Hepatocyte (in vitro differentiated cells): ENCODE results near the gene TRPM2. TPM values are rescaled to one million over a fixed set of nuclear protein-coding genes. Genes with fewer than 3 reads are reported as not detected.
"Not testable (repeated sequence)": the region's sequence is repeated elsewhere in the genome, so short reads cannot be mapped to it uniquely, and the experiment has no call there.

Experiments used
- DNase-seq: peaks from one replicate; pipeline ENCODE4 v3.0.0-alpha.2; 2016; ENCODE audit warnings: low spot score
- H2AFZ ChIP-seq: fragments of 200-600 bp; sonication (generic); 2 replicates; pipeline ENCODE4 v1.6.0; 2016; ENCODE audit warnings: antibody characterized with exemption, mild to moderate bottlenecking
- H3K27ac ChIP-seq: fragments of 200-600 bp; sonication (generic); 2 replicates; pipeline ENCODE4 v1.5.1; 2016; ENCODE audit warnings: mild to moderate bottlenecking
- H3K27me3 ChIP-seq: fragments of 200-600 bp; sonication (generic); 2 replicates; pipeline ENCODE4 v1.6.1; 2016
- H3K36me3 ChIP-seq: fragments of 200-600 bp; sonication (generic); replicated peaks from 2 replicates; pipeline ENCODE4 v1.5.1; 2016; ENCODE audit warnings: low read depth; ENCODE audit not compliant: insufficient read depth
- H3K4me1 ChIP-seq: fragments of 200-600 bp; sonication (generic); 2 replicates; pipeline ENCODE4 v1.5.1; 2016; ENCODE audit warnings: mild to moderate bottlenecking, moderate library complexity; ENCODE audit not compliant: insufficient read depth
- H3K4me2 ChIP-seq: fragments of 200-600 bp; sonication (generic); 2 replicates; pipeline ENCODE4 v1.6.0; 2016
- H3K4me3 ChIP-seq: fragments of 200-600 bp; sonication (generic); 2 replicates; pipeline ENCODE4 v1.5.1; 2016; ENCODE audit warnings: mild to moderate bottlenecking
- H3K79me2 ChIP-seq: fragments of 200-600 bp; sonication (generic); 2 replicates; pipeline ENCODE4 v1.6.0; 2017; ENCODE audit warnings: mild to moderate bottlenecking
- H3K9me2 ChIP-seq: fragments of 200-600 bp; sonication (generic); replicated peaks from 2 replicates; pipeline ENCODE4 v1.6.0; 2017; ENCODE audit warnings: mild to moderate bottlenecking; ENCODE audit not compliant: insufficient read depth
- H3K9me3 ChIP-seq: fragments of 200-600 bp; sonication (generic); 2 replicates; pipeline ENCODE4 v1.5.1; 2016; ENCODE audit warnings: low read depth, mild to moderate bottlenecking
- H4K20me1 ChIP-seq: fragments of 200-600 bp; sonication (generic); 2 replicates; pipeline ENCODE4 v1.6.0; 2016; ENCODE audit warnings: mild to moderate bottlenecking; ENCODE audit not compliant: insufficient read depth, poor library complexity, severe bottlenecking
- CTCF ChIP-seq: fragments of 200-600 bp; sonication (generic); IDR thresholded peaks from 2 replicates; pipeline ENCODE4 v1.5.1; 2016; ENCODE audit warnings: antibody characterized with exemption, mild to moderate bottlenecking; ENCODE audit not compliant: poor library complexity
- EZH2 ChIP-seq: fragments of 200-600 bp; sonication (generic); IDR thresholded peaks from 2 replicates; pipeline ENCODE4 v1.6.1; 2016; ENCODE audit warnings: antibody characterized with exemption, mild to moderate bottlenecking, borderline replicate concordance
- EZH2phosphoT487 ChIP-seq: fragments of 200-600 bp; sonication (generic); IDR thresholded peaks from one replicate; pipeline ENCODE4 v1.6.1; 2018; ENCODE audit warnings: antibody characterized with exemption, mild to moderate bottlenecking, low read depth, moderate library complexity; ENCODE audit not compliant: unreplicated experiment, severe bottlenecking
- WGBS: methylation state at CpG from one replicate; pipeline ENCODE4 v1.1.6; 2016; ENCODE audit warnings: low lambda C conversion rate; ENCODE audit errors: missing lambda C conversion rate; 5-methylcytosine and 5-hydroxymethylcytosine counted together
- polyA plus RNA-seq: library from polyadenylated mRNA; unstranded; fragments of >200 nt; fragmentation: Nextera tagmentation; extraction: Ambion mirVana; gene quantifications from 2 replicates; pipeline ENCODE4 v1.2.1, GENCODE V29; 2016
- total RNA-seq: library from RNA; depleted of rRNA; stranded (reverse); fragments of >200 nt; gene quantifications from 2 replicates; pipeline ENCODE4 v1.2.3, GENCODE V29; 2014

TRPM2 gene
- total and polyA plus RNA-seq, 2 experiments from 2014 or later, result 0.25 to 0.50 TPM

GRCh38 chr21:44478801-44479167 lies 125.4 kb downstream of the TRPM2 start:
- DNase-seq, result no peak
- H3K27ac ChIP-seq, result no peak overlapping the region
- H2AFZ ChIP-seq, result no peak overlapping the region
- no peaks in the 10 kb centered on the region for H4K20me1 ChIP-seq
- H3K27me3 ChIP-seq, result no peaks in the 10 kb centered on the region
- H3K9me3 ChIP-seq, result no peaks in the 10 kb centered on the region
- no peaks in the 10 kb centered on the region for H3K9me2 ChIP-seq
- 96% methylated on average over 5 of the region's 5 CpGs for WGBS
- no peak for TF ChIP-seq EZH2phosphoT487
- TF ChIP-seq CTCF, result no peak
- TF ChIP-seq EZH2, result no peak
- no peak overlapping the region for H3K4me2 ChIP-seq
- no peaks in the 10 kb centered on the region for H3K79me2 ChIP-seq
- no peaks in the 10 kb centered on the region for H3K4me1 ChIP-seq
- H3K4me3 ChIP-seq, result no peak overlapping the region
- no peaks in the 10 kb centered on the region for H3K36me3 ChIP-seq

- not testable (repeated sequence) for H3K36me3 ChIP-seq, H3K27me3 ChIP-seq, DNase-seq, H3K27ac ChIP-seq, H3K9me2 ChIP-seq, H2AFZ ChIP-seq, H3K9me3 ChIP-seq, H3K4me1 ChIP-seq, H4K20me1 ChIP-seq, H3K4me2 ChIP-seq, H3K79me2 ChIP-seq, H3K4me3 ChIP-seq
- WGBS, result 61% methylated on average over 19 of the region's 21 CpGs
- TF ChIP-seq CTCF, result peak; percentile 58
Observed at GRCh38 chr21:44479556-44480199, 126.3 kb downstream of the TRPM2 start.

GRCh38 chr21:44480200-44481053 lies 127.0 kb downstream of the TRPM2 start:
- H2AFZ ChIP-seq, result no peak overlapping the region
- H3K27ac ChIP-seq, result no peak overlapping the region
- WGBS, result 88% methylated on average over 16 of the region's 16 CpGs
- H3K79me2 ChIP-seq, result no peaks in the 10 kb centered on the region
- H3K9me3 ChIP-seq, result no peaks in the 10 kb centered on the region
- H3K4me1 ChIP-seq, result no peaks in the 10 kb centered on the region
- H3K9me2 ChIP-seq, result no peaks in the 10 kb centered on the region
- no peak for TF ChIP-seq CTCF
- no peak for TF ChIP-seq EZH2phosphoT487
- no peak for TF ChIP-seq EZH2
- H3K27me3 ChIP-seq, result no peaks in the 10 kb centered on the region
- no peaks in the 10 kb centered on the region for H4K20me1 ChIP-seq
- no peak overlapping the region for H3K4me3 ChIP-seq
- DNase-seq, result no peak
- no peak overlapping the region for H3K4me2 ChIP-seq
- no peaks in the 10 kb centered on the region for H3K36me3 ChIP-seq
